Endothelial cell of umbilical vein (primary cell): ENCODE results near the gene CHERP. TPM values are rescaled to one million over a fixed set of nuclear protein-coding genes. Genes with fewer than 3 reads are reported as not detected.

ENCODE experiments used
- BruUV-seq: library from RNA; stranded (reverse); fragments of 400-500 nt; replicated peaks from 2 replicates; lab custom pipeline; 2021; lab: Mats Ljungman, UMichigan
- CTCF ChIA-PET: fragments of 300-600, 350-600 bp; sonication (Branson Sonifier 250); formaldehyde crosslinking; loops from one replicate; lab custom pipeline; 2021; ENCODE audit warnings: antibody characterized with exemption, inconsistent platforms; lab: Charles Lee
- POLR2A ChIA-PET: fragments of 300-600, 350-600 bp; sonication (Branson Sonifier 250); formaldehyde crosslinking; loops from one replicate; lab custom pipeline; 2021; ENCODE audit warnings: antibody characterized with exemption, inconsistent platforms; lab: Charles Lee
- DNase-seq: peaks from one replicate; pipeline ENCODE4 v3.0.0-alpha.2; 2011; ENCODE audit warnings: low read depth, low spot score
- FAIRE-seq: peaks from 2 replicates; lab custom pipeline; 2011; peaks lifted over from hg19 to GRCh38; lab: Jason Lieb, UNC
- H2AFZ ChIP-seq: 2 replicates; pipeline ENCODE4 v1.6.0; 2012; ENCODE audit warnings: low read depth, low read length, control low read depth, inconsistent platforms
- H3K27ac ChIP-seq: 2 replicates; pipeline ENCODE4 v1.5.1; 2011; ENCODE audit warnings: low read depth, mild to moderate bottlenecking, control low read depth, low read length, moderate library complexity; ENCODE audit not compliant: insufficient read depth
- H3K27me3 ChIP-seq, 2 experiments: 2 replicates each; pipeline versions ENCODE4 v1.6.0 to v1.6.1; 2011; ENCODE audit warnings: low read length in 2 of 2, mixed read lengths in 1 of 2; ENCODE audit not compliant: control insufficient read depth in 2 of 2, insufficient read depth in 2 of 2
- H3K36me3 ChIP-seq, 2 experiments: 2 replicates in 1 of 2; 3 replicates in 1 of 2; pipeline ENCODE4 v1.5.1; 2011; ENCODE audit warnings: low read length in 2 of 2, mild to moderate bottlenecking in 1 of 2, moderate library complexity in 1 of 2; ENCODE audit not compliant: control insufficient read depth in 2 of 2, insufficient read depth in 2 of 2; ENCODE audit errors: extremely low read depth in 1 of 2
- H3K4me1 ChIP-seq: 3 replicates; pipeline ENCODE4 v1.5.1; 2011; ENCODE audit warnings: mild to moderate bottlenecking, low read length; ENCODE audit not compliant: control insufficient read depth, insufficient read depth; ENCODE audit errors: extremely low read depth
- H3K4me2 ChIP-seq: 2 replicates; pipeline ENCODE4 v1.6.1; 2011; ENCODE audit warnings: low read length, control low read depth, mixed read lengths; ENCODE audit not compliant: insufficient read depth
- H3K4me3 ChIP-seq, 3 experiments: fragments of 200-600 bp in 1 of 3; sonication (generic), shearing (Covaris generic) in 1 of 3; replicated peaks in 1 of 3; 2 replicates each; pipeline ENCODE4 v1.5.1; 2011 to 2016; ENCODE audit warnings: control low read depth in 3 of 3, low read length in 3 of 3, mild to moderate bottlenecking in 2 of 3, inconsistent platforms in 1 of 3, low read depth in 1 of 3, moderate library complexity in 1 of 3; ENCODE audit not compliant: insufficient read depth in 1 of 3
- H3K79me2 ChIP-seq: 2 replicates; pipeline ENCODE4 v1.6.0; 2012; ENCODE audit warnings: low read length, inconsistent platforms; ENCODE audit not compliant: control insufficient read depth, insufficient read depth
- H3K9ac ChIP-seq: replicated peaks from 2 replicates; pipeline ENCODE3; 2011; ENCODE audit warnings: low read length, control low read depth; ENCODE audit not compliant: insufficient read depth; ENCODE audit errors: extremely low read depth
- H3K9me1 ChIP-seq: replicated peaks from 3 replicates; pipeline ENCODE4 v1.6.0; 2011; ENCODE audit warnings: mild to moderate bottlenecking, low read length; ENCODE audit not compliant: control insufficient read depth, insufficient read depth; ENCODE audit errors: extremely low read depth
- H3K9me3 ChIP-seq: replicated peaks from 2 replicates; pipeline ENCODE4 v1.5.1; 2012; ENCODE audit warnings: low read length, inconsistent platforms; ENCODE audit not compliant: control insufficient read depth, insufficient read depth
- H4K20me1 ChIP-seq: replicated peaks from 2 replicates; pipeline ENCODE3; 2011; ENCODE audit warnings: mild to moderate bottlenecking, low read length; ENCODE audit not compliant: control insufficient read depth, insufficient read depth; ENCODE audit errors: extremely low read depth
- CTCF ChIP-seq, 2 donors: IDR thresholded peaks; 1 replicate in 1 of 2; 2 replicates in 1 of 2; pipeline ENCODE4 v1.5.1; 2011; ENCODE audit warnings: low read length in 2 of 2, mild to moderate bottlenecking in 2 of 2, moderate library complexity in 2 of 2, control low read depth in 1 of 2, inconsistent platforms in 1 of 2, low read depth in 1 of 2; ENCODE audit not compliant: insufficient read depth in 1 of 2; ENCODE audit errors: extremely low read depth in 1 of 2
- EZH2 ChIP-seq: IDR thresholded peaks from 2 replicates; pipeline ENCODE4 v1.6.1; 2012; ENCODE audit warnings: borderline replicate concordance, low read depth, mild to moderate bottlenecking, moderate library complexity, low read length, inconsistent platforms; ENCODE audit not compliant: severe bottlenecking
- FOS ChIP-seq: IDR thresholded peaks from 2 replicates; pipeline ENCODE4 v1.6.1; 2011; ENCODE audit warnings: mild to moderate bottlenecking, low read length, moderate library complexity, borderline replicate concordance; ENCODE audit not compliant: insufficient read depth
- GATA2 ChIP-seq: IDR thresholded peaks from 2 replicates; pipeline ENCODE4 v1.7.0; 2011; ENCODE audit warnings: low read depth, mild to moderate bottlenecking, moderate library complexity, mixed read lengths, low read length; ENCODE audit not compliant: insufficient read length, insufficient read depth
- JUN ChIP-seq: IDR thresholded peaks from 2 replicates; pipeline ENCODE4 v1.6.1; 2011; ENCODE audit warnings: borderline replicate concordance, low read depth; ENCODE audit not compliant: insufficient read length, insufficient read depth
- MAX ChIP-seq: IDR thresholded peaks from 2 replicates; pipeline ENCODE4 v1.6.1; 2011; ENCODE audit not compliant: insufficient read depth, insufficient read length
- MYC ChIP-seq: IDR thresholded peaks from one replicate; pipeline ENCODE4 v1.6.1; 2011; ENCODE audit warnings: mild to moderate bottlenecking, low read depth, low read length
- POLR2A ChIP-seq: IDR thresholded peaks from 2 replicates; pipeline ENCODE4 v1.6.1; 2012; ENCODE audit warnings: low read depth, mild to moderate bottlenecking, control low read depth, low read length
- POLR2AphosphoS5 ChIP-seq: IDR thresholded peaks from 2 replicates; pipeline ENCODE4 v1.6.1; 2012; ENCODE audit warnings: low read depth, mild to moderate bottlenecking, control low read depth, low read length, moderate library complexity; ENCODE audit not compliant: insufficient read depth
- dilution Hi-C: fragments of 300-500 bp; cut with MboI; formaldehyde crosslinking; loops from one replicate; pipeline ENCODE4 v1.15.0; 2019; ENCODE audit warnings: low sequenced_read_pairs; ENCODE audit not compliant: extremely low pct_ligation_motif_present
- intact Hi-C: fragments of 100-400 bp; cut with micrococcal nuclease; formaldehyde crosslinking; loops from one replicate; pipeline ENCODE4 v1.10.0; 2022
- polyA plus RNA-seq, 4 experiments: library from polyadenylated mRNA; depleted of rRNA in 3 of 4; stranded (reverse) in 3 of 4; unstranded in 1 of 4; fragments of >200 nt; gene quantifications; 2 replicates each; pipeline versions ENCODE4 v1.2.1 to v1.2.3, GENCODE V29; 2011 to 2012; ENCODE audit warnings: missing spikeins in 1 of 4
- total RNA-seq: library from RNA; stranded (reverse); gene quantifications from 2 replicates; pipeline ENCODE4 v1.2.3, GENCODE V29; 2021

The CHERP gene
- total and polyA plus RNA-seq, 2 donors (not counting 3 experiments of a cell fraction or from before 2014, with no cell fraction given) = 8.9 to 53.9 TPM

GRCh38 chr19:16564842-16565241 is 22.6 kb upstream of the CHERP start:
- Histone ChIP-seq H3K27ac (no peak overlapping the region), H4K20me1 (no peaks in the 10 kb centered on the region), H3K9me3 (no peaks in the 10 kb centered on the region), H2AFZ (no peak overlapping the region), H3K9me1 (no peaks in the 10 kb centered on the region), H3K27me3 (no peaks in the 10 kb centered on the region), H3K4me1 (peaks cover 9% of the 10 kb centered on the region), H3K4me2 (no peak overlapping the region), H3K79me2 (peaks cover 3% of the 10 kb centered on the region), H3K4me3 (no peak overlapping the region), H3K36me3 (peaks cover 22% of the 10 kb centered on the region in 2 experiments), H3K9ac (no peak overlapping the region)
- TF ChIP-seq MYC (no peak), FOS (no peak), JUN (no peak), POLR2AphosphoS5 (no peak), POLR2A (no peak), MAX (no peak), EZH2 (no peak), GATA2 (no peak), CTCF (IDR thresholded peaks at IDR 0.05; ENCODE audit: extremely low read depth in 1 of 2, insufficient read depth in 1 of 2, low read depth in 1 of 2, low read length in 2 of 2) (no peak)
- intact Hi-C loops (no loop called here), dilution Hi-C loops (no loop called here)
- CTCF ChIA-PET = no interaction called here
- POLR2A ChIA-PET = no interaction called here
- FAIRE-seq = no peak
- no TSS peak for BruUV-seq
- no peak for DNase-seq
